Vagina (tissue), 2 donors: ENCODE measurements around the gene SCAMP5.

Experiments
- CTCF ChIP-seq, 3 experiments: fragments of 450-650 bp in 2 of 3; fragments of 200-600 bp in 1 of 3; sonication (generic) in 1 of 3; IDR thresholded peaks; one replicate each; pipeline ENCODE4 v1.5.1; 2017 to 2019; ENCODE audit warnings: antibody characterized with exemption in 3 of 3, mild to moderate bottlenecking in 2 of 3, moderate library complexity in 2 of 3
- POLR2A ChIP-seq, 2 donors: fragments of 450-650 bp; IDR thresholded peaks; one replicate each; pipeline ENCODE4 v1.6.1; 2017; ENCODE audit warnings: antibody characterized with exemption in 2 of 2, mild to moderate bottlenecking in 2 of 2, moderate library complexity in 2 of 2

- TF ChIP-seq CTCF (IDR thresholded peaks at IDR 0.05) (no peak), POLR2A (IDR thresholded peaks at IDR 0.05) (no peak)
These were observed 709 bp downstream of the SCAMP5 start for GRCh38 chr15:74995779-74996765.
